ENCODE data around the gene TPTE2.
"Not testable (repeated sequence)": the region's sequence is repeated elsewhere in the genome, so short reads cannot be mapped to it uniquely, and the experiment has no call there.

TPTE2 gene

DNA sequence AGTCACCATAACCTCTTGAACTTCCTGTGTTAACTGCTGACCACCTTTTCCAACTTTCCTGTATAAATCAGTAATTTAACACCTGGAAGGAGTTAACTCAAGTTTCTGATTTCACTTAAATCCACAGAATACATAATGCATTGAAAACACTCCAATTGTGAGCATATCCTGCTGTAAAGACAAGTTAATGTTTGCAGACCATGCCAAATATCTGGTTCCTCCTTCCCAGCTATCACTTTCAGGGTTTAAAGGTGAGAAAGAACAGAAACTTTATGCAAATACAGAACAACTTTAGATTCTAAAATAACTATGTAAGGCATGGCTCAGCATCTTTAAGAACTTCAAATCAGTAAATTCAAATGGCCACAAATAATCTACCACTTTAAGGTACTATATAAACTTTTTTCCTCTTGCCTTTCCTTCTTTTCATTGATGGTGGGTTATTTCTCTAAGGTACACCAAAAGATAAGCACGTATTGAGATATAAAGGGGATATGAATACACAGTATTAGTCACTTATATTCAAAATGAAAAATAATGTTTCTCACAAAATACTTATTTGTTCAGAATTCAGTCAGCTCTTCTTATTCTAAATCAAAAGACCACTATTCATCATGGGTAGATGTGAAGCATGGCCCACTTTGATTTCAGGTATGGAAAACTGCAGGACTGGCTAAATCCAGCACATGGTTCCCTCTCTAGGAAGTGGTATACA lies 6.6 kb upstream of the TPTE2 start:
- ATAC-seq (ENCODE audit: insufficient read depth, low read depth) (no peak), DNase-seq (no peak)
- no peak for TF ChIP-seq EZH2 (IDR thresholded peaks at IDR 0.05; ENCODE audit: borderline replicate concordance, low read depth, low read length, severe bottlenecking)
- TF ChIP-seq, protein P1, sequence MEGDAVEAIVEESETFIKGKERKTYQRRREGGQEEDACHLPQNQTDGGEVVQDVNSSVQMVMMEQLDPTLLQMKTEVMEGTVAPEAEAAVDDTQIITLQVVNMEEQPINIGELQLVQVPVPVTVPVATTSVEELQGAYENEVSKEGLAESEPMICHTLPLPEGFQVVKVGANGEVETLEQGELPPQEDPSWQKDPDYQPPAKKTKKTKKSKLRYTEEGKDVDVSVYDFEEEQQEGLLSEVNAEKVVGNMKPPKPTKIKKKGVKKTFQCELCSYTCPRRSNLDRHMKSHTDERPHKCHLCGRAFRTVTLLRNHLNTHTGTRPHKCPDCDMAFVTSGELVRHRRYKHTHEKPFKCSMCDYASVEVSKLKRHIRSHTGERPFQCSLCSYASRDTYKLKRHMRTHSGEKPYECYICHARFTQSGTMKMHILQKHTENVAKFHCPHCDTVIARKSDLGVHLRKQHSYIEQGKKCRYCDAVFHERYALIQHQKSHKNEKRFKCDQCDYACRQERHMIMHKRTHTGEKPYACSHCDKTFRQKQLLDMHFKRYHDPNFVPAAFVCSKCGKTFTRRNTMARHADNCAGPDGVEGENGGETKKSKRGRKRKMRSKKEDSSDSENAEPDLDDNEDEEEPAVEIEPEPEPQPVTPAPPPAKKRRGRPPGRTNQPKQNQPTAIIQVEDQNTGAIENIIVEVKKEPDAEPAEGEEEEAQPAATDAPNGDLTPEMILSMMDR (IDR thresholded peaks at IDR 0.05; ENCODE audit: borderline replicate concordance, extremely low read depth, low read length, poor library complexity, severe bottlenecking): no peak
- H3K79me2 ChIP-seq (ENCODE audit: insufficient read depth, low read length): no peaks in the 10 kb centered on the region
- H2AFZ ChIP-seq (ENCODE audit: low read depth, low read length): no peak overlapping the region
- H3K9me3 ChIP-seq (ENCODE audit: insufficient read depth, low read length, severe bottlenecking): no peaks in the 10 kb centered on the region
- no peaks in the 10 kb centered on the region for H3K27me3 ChIP-seq (ENCODE audit: insufficient read depth, low read length, poor library complexity)
- H3K27ac ChIP-seq (ENCODE audit: low read length): no peak overlapping the region
- no peak overlapping the region for H3K9ac ChIP-seq (ENCODE audit: low read depth, low read length)
- H3K4me2 ChIP-seq (ENCODE audit: insufficient read depth, low read length): no peak overlapping the region
- H4K20me1 ChIP-seq (ENCODE audit: insufficient read depth, low read length): no peaks in the 10 kb centered on the region
- H3K36me3 ChIP-seq (ENCODE audit: insufficient read depth, low read length): no peaks in the 10 kb centered on the region
- H3K4me3 ChIP-seq (ENCODE audit: low read depth in 1 of 2, low read length in 2 of 2): no peak overlapping the region
- H3K4me1 ChIP-seq (ENCODE audit: insufficient read depth, low read length): no peaks in the 10 kb centered on the region

DNA sequence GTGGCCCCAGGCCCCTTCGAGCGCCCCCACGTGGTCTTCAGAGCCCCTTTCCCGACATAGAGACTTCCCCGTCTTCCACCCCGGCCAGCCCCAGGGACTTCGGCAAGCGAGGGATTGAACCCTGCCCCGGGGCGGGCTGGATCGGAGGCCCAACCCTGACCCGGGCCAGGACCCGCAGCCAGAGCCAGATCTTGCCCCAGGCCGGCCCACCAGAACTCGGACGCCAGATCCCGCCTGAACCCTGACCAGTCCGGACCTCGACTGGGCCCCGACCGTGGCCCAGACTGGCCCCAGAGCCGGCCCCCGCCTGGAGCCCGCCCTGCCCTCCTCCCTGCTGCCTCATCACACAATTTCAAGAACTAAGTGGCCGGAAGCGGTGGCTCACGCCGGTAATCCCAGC lies 253 bp upstream of the TPTE2 start:
- Histone ChIP-seq H3K4me1 (ENCODE audit: insufficient read depth, low read length) (no peaks in the 10 kb centered on the region), H3K9me3 (ENCODE audit: insufficient read depth, low read length, severe bottlenecking) (no peaks in the 10 kb centered on the region), H3K36me3 (ENCODE audit: insufficient read depth, low read length) (no peaks in the 10 kb centered on the region), H3K27ac (ENCODE audit: low read length) (no peak overlapping the region), H3K4me3 (ENCODE audit: low read depth in 1 of 2, low read length in 2 of 2) (no peak overlapping the region), H3K4me2 (ENCODE audit: insufficient read depth, low read length) (no peak overlapping the region), H3K9ac (ENCODE audit: low read depth, low read length) (no peak overlapping the region), H3K27me3 (ENCODE audit: insufficient read depth, low read length, poor library complexity) (no peaks in the 10 kb centered on the region), H2AFZ (ENCODE audit: low read depth, low read length) (no peak overlapping the region), H3K79me2 (ENCODE audit: insufficient read depth, low read length) (no peaks in the 10 kb centered on the region), H4K20me1 (ENCODE audit: insufficient read depth, low read length) (no peaks in the 10 kb centered on the region)
- no peak for ATAC-seq (ENCODE audit: insufficient read depth, low read depth)
- DNase-seq: no peak
- TF ChIP-seq, protein P1 (IDR thresholded peaks at IDR 0.05; ENCODE audit: borderline replicate concordance, extremely low read depth, low read length, poor library complexity, severe bottlenecking): no peak
- TF ChIP-seq EZH2 (IDR thresholded peaks at IDR 0.05; ENCODE audit: borderline replicate concordance, low read depth, low read length, severe bottlenecking): no peak

DNA sequence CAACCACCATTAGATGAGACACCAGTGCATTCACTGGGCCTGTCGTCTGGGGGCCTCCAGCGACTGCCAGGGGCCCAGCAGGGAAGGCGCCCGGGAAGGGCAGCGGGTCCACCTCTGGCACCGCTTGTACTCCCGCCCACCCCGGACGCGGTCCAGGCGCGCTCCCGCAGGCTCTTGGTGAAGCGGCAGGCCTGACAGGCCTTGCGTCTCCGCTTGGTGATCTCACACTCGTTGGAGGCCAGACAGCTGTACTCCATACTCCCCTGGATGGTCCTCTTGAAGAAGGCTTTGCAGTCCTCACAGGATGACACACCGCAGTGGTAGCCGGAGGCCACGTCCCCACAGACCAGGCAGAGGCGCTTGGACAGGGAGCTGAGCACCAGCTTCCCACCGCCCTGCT lies 660 bp downstream of the TPTE2 start:
- not testable (repeated sequence) for H3K4me2 ChIP-seq (ENCODE audit: insufficient read depth, low read length); H2AFZ ChIP-seq (ENCODE audit: low read depth, low read length); H3K79me2 ChIP-seq (ENCODE audit: insufficient read depth, low read length); H3K27ac ChIP-seq (ENCODE audit: low read length); ATAC-seq (ENCODE audit: insufficient read depth, low read depth); DNase-seq; H4K20me1 ChIP-seq (ENCODE audit: insufficient read depth, low read length); H3K9ac ChIP-seq (ENCODE audit: low read depth, low read length); H3K27me3 ChIP-seq (ENCODE audit: insufficient read depth, low read length, poor library complexity); H3K4me1 ChIP-seq (ENCODE audit: insufficient read depth, low read length); H3K36me3 ChIP-seq (ENCODE audit: insufficient read depth, low read length); H3K9me3 ChIP-seq (ENCODE audit: insufficient read depth, low read length, severe bottlenecking); H3K4me3 ChIP-seq (ENCODE audit: low read depth in 1 of 2, low read length in 2 of 2)

DNA sequence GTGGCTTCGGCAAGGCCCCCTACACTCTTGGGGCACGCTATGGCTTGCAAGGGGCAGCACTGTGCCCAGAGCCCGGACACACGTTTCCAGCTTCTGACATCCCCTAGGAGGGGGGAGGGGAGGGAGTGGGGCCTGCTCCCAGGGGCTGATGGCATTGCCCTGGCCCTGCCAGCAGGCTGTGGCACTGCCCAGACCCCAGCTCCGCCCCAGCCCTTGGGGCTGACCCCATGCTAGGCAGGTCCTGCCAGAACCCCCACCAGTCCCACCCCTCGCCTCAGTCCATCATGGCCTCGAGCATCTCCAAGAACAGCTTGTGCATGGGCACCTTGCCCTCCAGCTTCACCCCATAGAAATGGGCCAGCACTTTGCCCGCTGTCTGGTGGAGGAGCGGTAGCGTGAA lies 1.6 kb downstream of the TPTE2 start:
- not testable (repeated sequence) for ATAC-seq (ENCODE audit: insufficient read depth, low read depth); H3K4me1 ChIP-seq (ENCODE audit: insufficient read depth, low read length); DNase-seq; H3K79me2 ChIP-seq (ENCODE audit: insufficient read depth, low read length); H3K27me3 ChIP-seq (ENCODE audit: insufficient read depth, low read length, poor library complexity); H4K20me1 ChIP-seq (ENCODE audit: insufficient read depth, low read length); H3K27ac ChIP-seq (ENCODE audit: low read length); H3K9ac ChIP-seq (ENCODE audit: low read depth, low read length); H3K4me3 ChIP-seq (ENCODE audit: low read depth in 1 of 2, low read length in 2 of 2); H3K9me3 ChIP-seq (ENCODE audit: insufficient read depth, low read length, severe bottlenecking); H2AFZ ChIP-seq (ENCODE audit: low read depth, low read length); H3K4me2 ChIP-seq (ENCODE audit: insufficient read depth, low read length); H3K36me3 ChIP-seq (ENCODE audit: insufficient read depth, low read length)

DNA sequence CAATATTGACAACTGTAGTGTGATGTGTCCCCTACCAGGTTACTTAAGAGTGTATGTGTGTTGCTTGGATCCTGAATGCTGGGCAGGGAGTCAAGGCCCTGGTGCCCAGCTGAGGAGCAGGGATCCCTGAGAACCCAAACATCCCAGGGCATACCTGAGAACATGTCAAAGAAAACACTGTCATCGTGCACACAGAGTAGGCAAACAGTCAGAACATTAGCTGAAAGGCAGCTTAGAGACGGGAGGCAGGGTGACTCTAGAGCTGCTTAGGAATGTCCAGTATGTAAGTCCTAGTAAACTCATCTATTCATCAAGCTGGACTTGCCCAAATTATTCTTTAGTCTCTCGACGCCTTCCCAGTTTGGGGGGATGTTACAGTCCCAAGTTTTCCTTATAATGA lies 4.0 kb downstream of the TPTE2 start:
- H3K27me3 ChIP-seq (ENCODE audit: insufficient read depth, low read length, poor library complexity); ATAC-seq (ENCODE audit: insufficient read depth, low read depth): not testable (repeated sequence)

DNA sequence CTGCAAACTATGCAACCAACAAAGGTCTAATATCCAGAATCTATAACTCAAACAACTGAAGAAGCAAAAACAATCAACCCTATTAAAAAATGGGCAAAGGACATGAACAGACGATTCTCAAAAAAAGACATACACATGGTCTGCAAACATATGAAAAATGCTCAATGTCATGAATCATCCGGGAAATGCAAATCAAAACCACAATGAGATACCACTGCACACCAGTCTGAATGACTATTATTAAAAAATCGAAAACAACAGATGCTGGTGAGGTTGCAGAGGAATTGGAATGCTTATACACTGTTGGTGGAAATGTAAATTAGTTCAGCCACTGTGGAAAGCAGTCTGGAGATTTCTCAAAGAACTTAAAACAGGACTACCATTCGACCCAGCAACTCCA lies 12.1 kb downstream of the TPTE2 start:
- H3K4me2 ChIP-seq (ENCODE audit: insufficient read depth, low read length); ATAC-seq (ENCODE audit: insufficient read depth, low read depth); H3K27ac ChIP-seq (ENCODE audit: low read length); H3K9ac ChIP-seq (ENCODE audit: low read depth, low read length); H4K20me1 ChIP-seq (ENCODE audit: insufficient read depth, low read length); H3K4me1 ChIP-seq (ENCODE audit: insufficient read depth, low read length); DNase-seq; H3K9me3 ChIP-seq (ENCODE audit: insufficient read depth, low read length, severe bottlenecking); H3K27me3 ChIP-seq (ENCODE audit: insufficient read depth, low read length, poor library complexity); H3K4me3 ChIP-seq (ENCODE audit: low read depth in 1 of 2, low read length in 2 of 2); H2AFZ ChIP-seq (ENCODE audit: low read depth, low read length); H3K36me3 ChIP-seq (ENCODE audit: insufficient read depth, low read length); H3K79me2 ChIP-seq (ENCODE audit: insufficient read depth, low read length): not testable (repeated sequence)

More for the DNA sequence above, 4.0 kb downstream of the TPTE2 start:
- not testable (repeated sequence) for H3K4me2 ChIP-seq (ENCODE audit: insufficient read depth, low read length); H3K4me1 ChIP-seq (ENCODE audit: insufficient read depth, low read length); H3K9ac ChIP-seq (ENCODE audit: low read depth, low read length); H2AFZ ChIP-seq (ENCODE audit: low read depth, low read length); H4K20me1 ChIP-seq (ENCODE audit: insufficient read depth, low read length); H3K36me3 ChIP-seq (ENCODE audit: insufficient read depth, low read length); DNase-seq; H3K27ac ChIP-seq (ENCODE audit: low read length); H3K79me2 ChIP-seq (ENCODE audit: insufficient read depth, low read length); H3K4me3 ChIP-seq (ENCODE audit: low read depth in 1 of 2, low read length in 2 of 2); H3K9me3 ChIP-seq (ENCODE audit: insufficient read depth, low read length, severe bottlenecking)

DNA sequence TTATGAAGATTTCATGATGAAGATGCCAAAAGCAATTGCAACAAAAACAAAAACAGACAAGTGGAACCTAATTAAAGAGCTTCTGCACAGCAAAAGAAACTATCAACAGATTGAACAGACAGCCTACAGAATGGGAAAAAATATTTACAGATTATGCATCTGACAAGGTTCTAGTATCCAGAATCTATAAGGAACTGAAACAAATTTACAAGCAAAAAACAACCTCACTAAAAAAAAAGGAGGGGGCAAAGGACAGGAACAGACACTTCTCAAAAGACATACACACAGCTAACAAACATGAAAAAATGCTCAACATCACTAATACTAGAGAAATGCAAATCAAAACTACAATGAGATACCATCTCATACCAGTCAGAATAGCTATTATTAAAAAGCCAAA lies 35.7 kb downstream of the TPTE2 start:
- H3K9me3 ChIP-seq (ENCODE audit: insufficient read depth, low read length, severe bottlenecking); ATAC-seq (ENCODE audit: insufficient read depth, low read depth); H3K4me1 ChIP-seq (ENCODE audit: insufficient read depth, low read length); H4K20me1 ChIP-seq (ENCODE audit: insufficient read depth, low read length); H3K27ac ChIP-seq (ENCODE audit: low read length); H3K4me2 ChIP-seq (ENCODE audit: insufficient read depth, low read length); H3K36me3 ChIP-seq (ENCODE audit: insufficient read depth, low read length); H3K9ac ChIP-seq (ENCODE audit: low read depth, low read length); H3K79me2 ChIP-seq (ENCODE audit: insufficient read depth, low read length); H3K4me3 ChIP-seq (ENCODE audit: low read depth in 1 of 2, low read length in 2 of 2); H3K27me3 ChIP-seq (ENCODE audit: insufficient read depth, low read length, poor library complexity); H2AFZ ChIP-seq (ENCODE audit: low read depth, low read length); DNase-seq: not testable (repeated sequence)
